Gastrocnemius medialis (tissue), 4 donors: Measurements from ENCODE around the gene APBB1IP. TPM values are rescaled to one million over a fixed set of nuclear protein-coding genes. Genes with fewer than 3 reads are reported as not detected.
"Not testable (repeated sequence)": the region's sequence is repeated elsewhere in the genome, so short reads cannot be mapped to it uniquely, and the experiment has no call there.

Experiments
- ATAC-seq, 2 donors: fragments of 150-250 bp; one replicate each; pipeline ENCODE4 v1.9.1; 2016
- DNase-seq, 2 donors: peaks; one replicate each; pipeline ENCODE4 v3.0.0-alpha.2; 2019
- H3K27ac ChIP-seq, 4 donors: fragments of 200-600 bp; sonication (generic); 1 replicate in 1 of 4; 2 replicates in 3 of 4; pipeline ENCODE4 v1.5.1; 2016 to 2018; ENCODE audit warnings: mild to moderate bottlenecking in 2 of 4, moderate library complexity in 1 of 4
- H3K27me3 ChIP-seq, 3 donors: fragments of 200-600 bp; sonication (generic) in 2 of 3; 1 replicate in 1 of 3; 2 replicates in 2 of 3; pipeline versions ENCODE4 v1.5.1 to v1.6.0; 2016 to 2019; ENCODE audit warnings: mild to moderate bottlenecking in 1 of 3, moderate library complexity in 1 of 3
- H3K36me3 ChIP-seq, 2 donors: fragments of 200-600 bp; sonication (generic) in 1 of 2; one replicate each; pipeline ENCODE4 v1.5.1; 2017 to 2018
- H3K4me1 ChIP-seq, 2 donors: fragments of 200-600 bp; sonication (generic) in 1 of 2; one replicate each; pipeline ENCODE4 v1.5.1; 2016 to 2017; ENCODE audit warnings: mild to moderate bottlenecking in 2 of 2
- H3K4me3 ChIP-seq, 4 donors: fragments of 200-600 bp; sonication (generic) in 3 of 4; 1 replicate in 1 of 4; 2 replicates in 3 of 4; pipeline ENCODE4 v1.5.1; 2016 to 2019; ENCODE audit warnings: mild to moderate bottlenecking in 2 of 4
- H3K9me3 ChIP-seq, 3 donors: fragments of 200-600 bp; sonication (generic) in 2 of 3; 1 replicate in 1 of 3; 2 replicates in 2 of 3; pipeline ENCODE4 v1.5.1; 2016 to 2019
- CTCF ChIP-seq, 5 experiments: fragments of 450-650 bp in 3 of 5; fragments of 200-600 bp in 2 of 5; sonication (generic) in 2 of 5; IDR thresholded peaks in 4 of 5; conservative IDR thresholded peaks in 1 of 5; 1 replicate in 4 of 5; 2 replicates in 1 of 5; pipeline ENCODE4 v1.5.1; 2016 to 2019; ENCODE audit warnings: antibody characterized with exemption in 5 of 5, mild to moderate bottlenecking in 3 of 5, moderate library complexity in 3 of 5
- POLR2A ChIP-seq, 2 donors: fragments of 450-650 bp; IDR thresholded peaks; one replicate each; pipeline ENCODE4 v1.6.1; 2017; ENCODE audit warnings: antibody characterized with exemption in 2 of 2, mild to moderate bottlenecking in 2 of 2, moderate library complexity in 2 of 2
- in situ Hi-C, 4 donors: fragments of 200-750 bp; cut with MboI; loops; one replicate each; pipeline versions ENCODE4 v1.15.0 to v1.8.0; 2017; ENCODE audit warnings: low sequenced_read_pairs in 4 of 4
- intact Hi-C: fragments of 100-400 bp; cut with DNase I; formaldehyde crosslinking; loops from one replicate; pipeline ENCODE4 v1.15.1; 2023; ENCODE audit warnings: low total_unique reads
- total RNA-seq, 4 donors: library from RNA; depleted of rRNA; stranded (reverse); fragments of >200 nt; gene quantifications; one replicate each; pipeline versions ENCODE4 v1.1.0 to v1.2.3, GENCODE V29; 2016

APBB1IP gene
- total RNA-seq, 4 donors from 2014 or later: 0.83 to 2.0 (median 1.2) TPM

DNA sequence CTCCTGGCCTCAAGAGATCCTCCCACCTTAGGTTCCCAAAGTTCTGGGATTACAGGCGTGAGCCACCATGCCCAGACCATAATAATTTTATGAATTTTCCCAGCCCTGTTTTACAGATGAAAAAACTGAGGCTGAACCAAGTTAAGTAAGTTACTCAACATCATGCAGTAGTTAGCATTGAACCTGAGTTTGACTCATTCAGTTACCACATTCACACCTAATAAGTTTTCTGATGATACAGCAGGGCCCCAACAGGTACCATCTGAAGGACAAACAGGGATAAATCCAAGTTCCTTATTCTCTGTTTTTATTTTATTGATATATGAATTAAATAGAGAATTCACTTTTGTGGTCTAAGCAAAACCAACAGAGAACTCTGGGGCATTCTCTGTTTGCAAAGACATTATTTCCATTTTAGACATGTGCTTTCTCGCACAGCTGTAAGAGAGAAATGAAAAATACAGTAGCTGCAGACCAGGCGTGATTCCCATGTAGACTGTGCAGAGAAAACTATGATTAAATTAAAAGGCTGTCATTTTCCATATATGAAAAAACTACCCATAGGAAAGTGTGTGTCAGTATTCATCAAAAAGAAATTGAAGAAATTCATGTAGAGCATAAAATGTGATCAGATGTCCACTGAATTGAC is 26.6 kb downstream of the APBB1IP start:
- H3K4me1 ChIP-seq: no peaks in the 10 kb centered on the region
- H3K9me3 ChIP-seq: no peaks in the 10 kb centered on the region
- DNase-seq: no peak
- H3K27me3 ChIP-seq: no peaks in the 10 kb centered on the region
- TF ChIP-seq CTCF (IDR thresholded peaks at IDR 0.05 in 4 of 5, conservative IDR thresholded peaks at IDR 0.05 in 1 of 5) (no peak), POLR2A (IDR thresholded peaks at IDR 0.05) (no peak)
- no peaks in the 10 kb centered on the region for H3K36me3 ChIP-seq
- intact Hi-C loops: no loop called here
- H3K27ac ChIP-seq: no peak overlapping the region
- in situ Hi-C loops: no loop called here
- no peak overlapping the region for H3K4me3 ChIP-seq
- ATAC-seq: no peak

DNA sequence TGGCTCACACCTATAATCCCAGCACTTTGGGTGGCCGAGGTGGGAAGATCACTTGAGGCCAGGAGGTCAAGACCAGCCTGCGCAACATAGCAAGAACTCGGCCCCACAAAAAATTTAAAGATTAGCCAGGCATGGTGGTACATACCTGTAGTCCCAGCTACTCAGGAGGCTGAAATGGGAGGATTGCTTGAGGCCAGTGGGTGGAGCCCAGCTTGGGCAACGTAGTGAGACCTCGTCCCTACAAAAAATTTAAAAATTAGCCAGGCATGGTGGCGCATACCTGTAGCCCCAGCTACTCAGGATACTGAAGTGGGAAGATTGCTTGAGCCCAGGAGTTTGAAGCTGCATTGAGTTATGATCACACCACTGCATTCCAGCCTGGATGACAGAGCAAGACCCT is 28.4 kb downstream of the APBB1IP start:
- H3K36me3 ChIP-seq, H3K27ac ChIP-seq, H3K9me3 ChIP-seq, DNase-seq, intact Hi-C loops, H3K4me3 ChIP-seq, in situ Hi-C loops, H3K27me3 ChIP-seq, ATAC-seq, H3K4me1 ChIP-seq: not testable (repeated sequence)

DNA sequence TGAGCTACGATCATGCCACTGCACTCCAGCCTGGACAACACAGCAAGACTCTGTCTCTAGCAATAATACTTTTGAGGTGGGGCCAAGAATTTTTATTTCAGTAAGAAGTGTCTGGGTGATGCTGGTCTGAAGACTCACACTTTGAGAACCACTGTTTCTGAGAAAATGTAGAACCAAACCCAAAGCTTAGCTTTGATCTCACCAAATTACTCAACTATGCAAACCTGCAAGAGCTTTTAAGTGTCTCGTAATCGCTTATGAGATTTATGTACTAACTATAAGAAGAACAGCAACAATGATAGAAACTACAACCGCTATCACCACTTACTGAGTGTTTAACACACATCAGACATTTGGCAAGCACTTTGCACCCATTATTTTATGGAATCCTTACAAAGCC is 29.5 kb downstream of the APBB1IP start:
- ATAC-seq (no peak), DNase-seq (no peak)
- Histone ChIP-seq H3K9me3 (no peaks in the 10 kb centered on the region), H3K4me1 (no peaks in the 10 kb centered on the region), H3K27ac (no peak overlapping the region), H3K27me3 (no peaks in the 10 kb centered on the region), H3K4me3 (no peak overlapping the region), H3K36me3 (no peaks in the 10 kb centered on the region)
- in situ Hi-C loops (no loop called here), intact Hi-C loops (no loop called here)
- no peak for TF ChIP-seq CTCF (IDR thresholded peaks at IDR 0.05 in 4 of 5, conservative IDR thresholded peaks at IDR 0.05 in 1 of 5)
- TF ChIP-seq POLR2A (IDR thresholded peaks at IDR 0.05): no peak

DNA sequence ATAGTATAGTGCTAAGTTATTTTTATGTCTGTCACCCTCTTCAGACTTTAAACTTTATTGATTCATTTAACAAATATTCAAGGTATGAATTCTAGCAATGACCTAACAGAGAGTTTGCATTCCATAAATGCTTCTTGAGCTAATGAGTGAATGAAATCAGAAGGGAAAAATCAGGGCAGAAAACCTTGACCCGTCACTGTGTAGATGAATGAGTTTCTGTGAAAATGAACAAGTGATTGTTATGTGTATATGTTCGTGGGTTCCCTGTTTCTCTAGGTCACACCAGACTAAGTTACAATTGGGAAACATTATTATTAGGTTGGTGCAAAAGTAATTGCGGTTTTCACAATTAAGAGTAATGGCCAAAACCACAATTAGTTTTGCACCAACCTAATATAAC is 30.1 kb downstream of the APBB1IP start:
- DNase-seq (no peak), ATAC-seq (no peak)
- Histone ChIP-seq H3K4me1 (no peaks in the 10 kb centered on the region), H3K9me3 (no peaks in the 10 kb centered on the region), H3K27ac (no peak overlapping the region), H3K27me3 (no peaks in the 10 kb centered on the region), H3K36me3 (no peaks in the 10 kb centered on the region), H3K4me3 (no peak overlapping the region)
- no peak for TF ChIP-seq CTCF (IDR thresholded peaks at IDR 0.05 in 4 of 5, conservative IDR thresholded peaks at IDR 0.05 in 1 of 5)
- TF ChIP-seq POLR2A (IDR thresholded peaks at IDR 0.05): no peak
- intact Hi-C loops (no loop called here), in situ Hi-C loops (no loop called here)

- no peak for DNase-seq
Measured at GRCh38 chr10:26468700-26469099, 30.6 kb downstream of the APBB1IP start.

More at GRCh38 chr10:26468700-26469099, 30.6 kb downstream of the APBB1IP start:
- no peaks in the 10 kb centered on the region for H3K9me3 ChIP-seq
- H3K4me1 ChIP-seq: no peaks in the 10 kb centered on the region
- H3K4me3 ChIP-seq: no peak overlapping the region
- no peak overlapping the region for H3K27ac ChIP-seq
- H3K27me3 ChIP-seq: no peaks in the 10 kb centered on the region
- in situ Hi-C loops: no loop called here
- H3K36me3 ChIP-seq: no peaks in the 10 kb centered on the region
- TF ChIP-seq POLR2A (IDR thresholded peaks at IDR 0.05) (no peak), CTCF (IDR thresholded peaks at IDR 0.05 in 4 of 5, conservative IDR thresholded peaks at IDR 0.05 in 1 of 5) (no peak)
- no peak for ATAC-seq
- intact Hi-C loops: no loop called here
